IMR-90 (cell line): ENCODE data around the gene KCNJ3. TPM values are rescaled to one million over a fixed set of nuclear protein-coding genes. Genes with fewer than 3 reads are reported as not detected.

ENCODE experiments used
- ATAC-seq: fragments of 200-7000 bp; cut with Tn5 transposase; 2 replicates; pipeline ENCODE4 v1.9.1; 2020; ENCODE audit warnings: low read depth, mild to moderate bottlenecking, moderate library complexity
- BruUV-seq: library from RNA; stranded (reverse); fragments of 400-500 nt; replicated peaks from 2 replicates; lab custom pipeline; 2021; lab: Mats Ljungman, UMichigan
- CTCF ChIA-PET: fragments of 300-600 bp; formaldehyde crosslinking; extraction: SDS; loops from one replicate; lab custom pipeline; 2021; ENCODE audit warnings: antibody characterized with exemption; lab: Yijun Ruan, JAX
- POLR2A ChIA-PET: fragments of 300-600 bp; sonication (Branson Sonifier 250); formaldehyde crosslinking; loops from one replicate; lab custom pipeline; 2022; ENCODE audit warnings: antibody characterized with exemption; ENCODE audit not compliant: unreplicated experiment; lab: Charles Lee
- DNase-seq: peaks from one replicate; pipeline ENCODE4 v3.0.0; 2013
- H2AFZ ChIP-seq: replicated peaks from 2 replicates; pipeline ENCODE3; 2013; ENCODE audit warnings: low read length, mild to moderate bottlenecking; ENCODE audit not compliant: poor library complexity
- H2AK5ac ChIP-seq: 2 replicates; pipeline ENCODE4 v1.6.1; 2013; ENCODE audit warnings: low read depth, low read length, inconsistent platforms
- H2AK9ac ChIP-seq: replicated peaks from 2 replicates; pipeline ENCODE3; 2013; ENCODE audit warnings: mild to moderate bottlenecking, low read depth, low read length, moderate library complexity; ENCODE audit not compliant: poor library complexity
- H2BK120ac ChIP-seq: 2 replicates; pipeline ENCODE4 v1.6.1; 2013; ENCODE audit warnings: low read depth, low read length, inconsistent platforms
- H2BK15ac ChIP-seq: 3 replicates; pipeline ENCODE4 v1.6.1; 2013; ENCODE audit warnings: low read depth, low read length, inconsistent platforms
- H2BK20ac ChIP-seq: 2 replicates; pipeline ENCODE4 v1.6.1; 2013; ENCODE audit warnings: low read depth, mild to moderate bottlenecking, inconsistent platforms, low read length, moderate library complexity
- H2BK5ac ChIP-seq: 2 replicates; pipeline ENCODE4 v1.6.1; 2013; ENCODE audit warnings: mild to moderate bottlenecking, low read depth, low read length, inconsistent platforms; ENCODE audit not compliant: poor library complexity, severe bottlenecking
- H3K14ac ChIP-seq: replicated peaks from 2 replicates; pipeline ENCODE4 v1.6.1; 2013; ENCODE audit warnings: low read depth, low read length, inconsistent platforms
- H3K18ac ChIP-seq: 2 replicates; pipeline ENCODE4 v1.6.1; 2013; ENCODE audit warnings: low read depth, low read length, control low read depth
- H3K23ac ChIP-seq: 2 replicates; pipeline ENCODE4 v1.6.1; 2013; ENCODE audit warnings: low read depth, low read length, inconsistent platforms
- H3K27ac ChIP-seq: 2 replicates; pipeline ENCODE4 v1.5.1; 2013; ENCODE audit warnings: mild to moderate bottlenecking, control low read depth, low read length; ENCODE audit not compliant: insufficient read depth
- H3K27me3 ChIP-seq: 2 replicates; pipeline ENCODE4 v1.6.1; 2013; ENCODE audit warnings: low read length; ENCODE audit not compliant: control insufficient read depth, insufficient read depth
- H3K36me3 ChIP-seq: 2 replicates; pipeline ENCODE4 v1.6.1; 2013; ENCODE audit warnings: low read length, mixed read lengths; ENCODE audit not compliant: control insufficient read depth, insufficient read depth
- H3K4ac ChIP-seq: 2 replicates; pipeline ENCODE4 v1.6.1; 2013; ENCODE audit warnings: low read depth, low read length, inconsistent platforms
- H3K4me1 ChIP-seq: 2 replicates; pipeline ENCODE4 v1.6.1; 2013; ENCODE audit warnings: low read length, mixed read lengths; ENCODE audit not compliant: control insufficient read depth, insufficient read depth
- H3K4me2 ChIP-seq: 2 replicates; pipeline ENCODE4 v1.6.1; 2013; ENCODE audit warnings: low read depth, mild to moderate bottlenecking, control low read depth, low read length, moderate library complexity
- H3K4me3 ChIP-seq: 2 replicates; pipeline ENCODE4 v1.5.1; 2013; ENCODE audit warnings: low read depth, mild to moderate bottlenecking, control low read depth, low read length, moderate library complexity; ENCODE audit not compliant: insufficient read depth
- H3K56ac ChIP-seq: 2 replicates; pipeline ENCODE4 v1.6.1; 2013; ENCODE audit warnings: low read length, inconsistent platforms; ENCODE audit not compliant: insufficient read depth; ENCODE audit errors: extremely low read depth
- H3K79me1 ChIP-seq, 2 experiments: 2 replicates each; pipeline ENCODE4 v1.6.1; 2013; ENCODE audit warnings: low read length in 2 of 2, inconsistent platforms in 1 of 2, low read depth in 1 of 2
- H3K9ac ChIP-seq: 2 replicates; pipeline ENCODE4 v1.6.1; 2013; ENCODE audit warnings: low read depth, low read length, control low read depth
- H3K9me1 ChIP-seq: 2 replicates; pipeline ENCODE4 v1.6.1; 2013; ENCODE audit warnings: low read length, inconsistent platforms; ENCODE audit not compliant: insufficient read depth
- H3K9me3 ChIP-seq: 2 replicates; pipeline ENCODE4 v1.6.1; 2013; ENCODE audit warnings: low read length; ENCODE audit not compliant: control insufficient read depth, insufficient read depth
- H4K20me1 ChIP-seq: 2 replicates; pipeline ENCODE4 v1.6.1; 2013; ENCODE audit warnings: low read length, inconsistent platforms; ENCODE audit not compliant: insufficient read depth
- H4K5ac ChIP-seq: 2 replicates; pipeline ENCODE4 v1.6.1; 2013; ENCODE audit warnings: mild to moderate bottlenecking, low read depth, low read length, control low read depth
- H4K8ac ChIP-seq, 2 experiments: 2 replicates each; pipeline ENCODE4 v1.6.1; 2013; ENCODE audit warnings: low read depth in 2 of 2, low read length in 2 of 2, control low read depth in 1 of 2, inconsistent platforms in 1 of 2
- H4K91ac ChIP-seq: 2 replicates; pipeline ENCODE4 v1.6.1; 2013; ENCODE audit warnings: low read depth, low read length, inconsistent platforms; ENCODE audit not compliant: insufficient read depth
- BHLHE40 ChIP-seq: fragments of 150-350 bp; IDR thresholded peaks from 2 replicates; pipeline ENCODE4 v1.6.1; 2016; ENCODE audit warnings: mild to moderate bottlenecking, low read depth, low read length
- CEBPB ChIP-seq: IDR thresholded peaks from 2 replicates; pipeline ENCODE4 v1.6.1; 2012; ENCODE audit warnings: low read depth, low read length, improper control_type of control experiment
- CHD1 ChIP-seq: IDR thresholded peaks from 2 replicates; pipeline ENCODE4 v1.6.1; 2012; ENCODE audit warnings: low read depth, low read length, improper control_type of control experiment
- CTCF ChIP-seq: conservative IDR thresholded peaks from 2 replicates; pipeline ENCODE4 v1.5.1; 2012; ENCODE audit warnings: mild to moderate bottlenecking, low read depth, low read length, improper control_type of control experiment
- FOS ChIP-seq: fragments of 150-350 bp; IDR thresholded peaks from 2 replicates; pipeline ENCODE4 v1.6.1; 2016; ENCODE audit warnings: low read depth, low read length
- MAFK ChIP-seq: IDR thresholded peaks from 2 replicates; pipeline ENCODE4 v1.6.1; 2012; ENCODE audit warnings: low read depth, low read length, improper control_type of control experiment
- MAZ ChIP-seq: IDR thresholded peaks from 2 replicates; pipeline ENCODE4 v1.6.1; 2012; ENCODE audit warnings: low read depth, mild to moderate bottlenecking, low read length, improper control_type of control experiment, moderate library complexity, borderline replicate concordance
- MXI1 ChIP-seq: IDR thresholded peaks from 2 replicates; pipeline ENCODE4 v1.6.1; 2012; ENCODE audit warnings: low read depth, mild to moderate bottlenecking, low read length, moderate library complexity, borderline replicate concordance
- NFE2L2 ChIP-seq: fragments of 150-350 bp; IDR thresholded peaks from 2 replicates; pipeline ENCODE4 v1.6.1; 2016; ENCODE audit warnings: low read depth, mild to moderate bottlenecking, low read length
- POLR2A ChIP-seq: IDR thresholded peaks from 2 replicates; pipeline ENCODE4 v1.6.1; 2012; ENCODE audit warnings: mild to moderate bottlenecking, low read depth, low read length
- RAD21 ChIP-seq: IDR thresholded peaks from 2 replicates; pipeline ENCODE4 v1.6.1; 2012; ENCODE audit warnings: low read length, improper control_type of control experiment
- RCOR1 ChIP-seq: IDR thresholded peaks from 2 replicates; pipeline ENCODE4 v1.6.1; 2012; ENCODE audit warnings: mild to moderate bottlenecking, low read length, improper control_type of control experiment; ENCODE audit not compliant: insufficient replicate concordance
- RFX5 ChIP-seq: IDR thresholded peaks from 2 replicates; pipeline ENCODE4 v1.8.0; 2012; ENCODE audit warnings: low read depth, mild to moderate bottlenecking, low read length, moderate library complexity
- SMC3 ChIP-seq: fragments of 150-350 bp; IDR thresholded peaks from 2 replicates; pipeline ENCODE4 v1.6.1; 2016; ENCODE audit warnings: low read depth, mild to moderate bottlenecking, antibody characterized with exemption, low read length, moderate library complexity
- USF2 ChIP-seq: fragments of 150-350 bp; IDR thresholded peaks from 2 replicates; pipeline ENCODE4 v1.6.1; 2017; ENCODE audit warnings: mild to moderate bottlenecking, antibody characterized with exemption, low read length, low read depth
- WGBS, 2 experiments: methylation state at CpG; one replicate each; pipeline versions ENCODE4 v1.1.5 to v1.1.7; 2013; ENCODE audit warnings: missing lambda C conversion rate in 2 of 2; ENCODE audit not compliant: insufficient read length in 1 of 2; ENCODE audit errors: extremely low coverage in 2 of 2; 5-methylcytosine and 5-hydroxymethylcytosine counted together
- dilution Hi-C: fragments of 300-500 bp; cut with HindIII; formaldehyde crosslinking; loops from one replicate; pipeline ENCODE4 v1.14.3; 2018; ENCODE audit warnings: low sequenced_read_pairs; ENCODE audit not compliant: unreplicated experiment
- in situ Hi-C: fragments of 300-500 bp; cut with MboI; formaldehyde crosslinking; loops from 3 replicates; pipeline ENCODE4 v1.14.3; 2019; ENCODE audit warnings: low sequenced_read_pairs, inconsistent platforms, mixed read lengths
- intact Hi-C: fragments of 100-400 bp; cut with micrococcal nuclease; formaldehyde crosslinking; loops from 2 replicates; pipeline ENCODE4 v1.10.0; 2022
- polyA plus RNA-seq, 3 experiments: library from polyadenylated mRNA; depleted of rRNA; stranded (reverse); fragments of >200 nt; gene quantifications; 2 replicates each; pipeline ENCODE4 v1.2.3, GENCODE V29; 2012; ENCODE audit warnings: low replicate concordance in 1 of 3
- total RNA-seq: library from RNA; depleted of rRNA; stranded (reverse); fragments of >200 nt; gene quantifications from 2 replicates; pipeline ENCODE4 v1.2.3, GENCODE V29; 2012

The KCNJ3 gene
- total and polyA plus RNA-seq, 2 of the 4 experiments (the other 2 are of a cell fraction): not detected

GRCh38 chr2:154740361-154740760 lies 41.9 kb downstream of the KCNJ3 start:
- no peaks in the 10 kb centered on the region for H3K4me1 ChIP-seq
- TF ChIP-seq MAZ: no peak
- TF ChIP-seq NFE2L2: no peak
- TF ChIP-seq CTCF: no peak
- TF ChIP-seq CEBPB: no peak
- TF ChIP-seq RCOR1: no peak
- no peak for TF ChIP-seq BHLHE40
- no peak for TF ChIP-seq FOS
- no peak for TF ChIP-seq USF2
- TF ChIP-seq RAD21: no peak
- no peak for TF ChIP-seq MAFK
- TF ChIP-seq SMC3: no peak
- TF ChIP-seq RFX5: no peak
- TF ChIP-seq CHD1: no peak
- TF ChIP-seq MXI1: no peak
- TF ChIP-seq POLR2A: no peak
- H3K18ac ChIP-seq: no peak overlapping the region
- H3K9me3 ChIP-seq: 0 out of 2 replicates have a peak, but pooled peaks cover 3% of the 10 kb centered on the region
- H2AK5ac ChIP-seq: no peak overlapping the region
- intact Hi-C loops: no loop called here
- no peaks in the 10 kb centered on the region for H4K20me1 ChIP-seq
- no peak overlapping the region for H3K23ac ChIP-seq
- dilution Hi-C loops: no loop called here
- ChIA-PET CTCF (no interaction called here), POLR2A (no interaction called here)
- H3K27ac ChIP-seq: no peak overlapping the region
- no peak for DNase-seq
- no peaks in the 10 kb centered on the region for H3K9me1 ChIP-seq
- no peak overlapping the region for H2BK15ac ChIP-seq
- no peak overlapping the region for H3K9ac ChIP-seq
- H2BK5ac ChIP-seq: no peak overlapping the region
- no peak overlapping the region for H3K56ac ChIP-seq
- no TSS peak for BruUV-seq
- no peak overlapping the region for H4K8ac ChIP-seq
- no peak overlapping the region for H4K5ac ChIP-seq
- no peak overlapping the region for H3K4me2 ChIP-seq
- no peak for ATAC-seq
- H2AFZ ChIP-seq: no peak overlapping the region
- no peaks in the 10 kb centered on the region for H3K36me3 ChIP-seq
- H4K91ac ChIP-seq: no peak overlapping the region
- H2BK120ac ChIP-seq: no peak overlapping the region
- H2AK9ac ChIP-seq: no peak overlapping the region
- in situ Hi-C loops: no loop called here
- no CpG with 5 or more reads among the region's 2 CpGs for WGBS, 2 experiments
- no peak overlapping the region for H2BK20ac ChIP-seq
- no peak overlapping the region for H3K14ac ChIP-seq
- H3K79me1 ChIP-seq: no peaks in the 10 kb centered on the region
- H3K4ac ChIP-seq: no peak overlapping the region
- H3K4me3 ChIP-seq: no peak overlapping the region
- no peaks in the 10 kb centered on the region for H3K27me3 ChIP-seq
